Activated CD4-positive, alpha-beta T cell treated with anti-CD3 and anti-CD28 coated beads for 36 hours (primary cell): ENCODE data around the gene DPY30. TPM values are rescaled to one million over a fixed set of nuclear protein-coding genes. Genes with fewer than 3 reads are reported as not detected.
A peak's percentile ranks its signal among the peaks of the same experiment; 100 is the strongest.
"Not testable (repeated sequence)": the region's sequence is repeated elsewhere in the genome, so short reads cannot be mapped to it uniquely, and the experiment has no call there.

Experiments used
- ATAC-seq: fragments of 200-7000 bp; cut with Tn5 transposase; one replicate; pipeline ENCODE4 v1.10.0; 2021; ENCODE audit warnings: mild to moderate bottlenecking, moderate library complexity
- CTCF ChIA-PET: fragments of 350-600 bp; sonication (Branson Sonifier 250); formaldehyde crosslinking; loops from one replicate; lab custom pipeline; 2021; ENCODE audit warnings: antibody characterized with exemption; lab: Charles Lee
- POLR2A ChIA-PET: fragments of 350-600 bp; sonication (Branson Sonifier 250); formaldehyde crosslinking; loops from one replicate; lab custom pipeline; 2021; ENCODE audit warnings: antibody characterized with exemption, inconsistent platforms; lab: Charles Lee
- DNase-seq: peaks from one replicate; pipeline ENCODE4 v3.0.0-alpha.2; 2020
- H3K27ac Mint-ChIP-seq: one replicate; pipeline ENCODE4 v1.8.0; 2021; ENCODE audit warnings: mixed read lengths
- H3K27me3 Mint-ChIP-seq: one replicate; pipeline ENCODE4 v1.8.0; 2021; ENCODE audit warnings: mixed read lengths
- H3K36me3 Mint-ChIP-seq: one replicate; pipeline ENCODE4 v1.8.0; 2021; ENCODE audit warnings: low read depth, mixed read lengths
- H3K4me1 Mint-ChIP-seq: one replicate; pipeline ENCODE4 v1.8.0; 2021; ENCODE audit warnings: mixed read lengths
- H3K4me3 Mint-ChIP-seq: one replicate; pipeline ENCODE4 v1.8.0; 2021; ENCODE audit warnings: mild to moderate bottlenecking, moderate library complexity, mixed read lengths
- H3K9me3 Mint-ChIP-seq: one replicate; pipeline ENCODE4 v1.8.0; 2021; ENCODE audit warnings: low read depth, mixed read lengths
- intact Hi-C, 2 experiments: fragments of 100-400 bp; cut with DNase I in 1 of 2; cut with micrococcal nuclease in 1 of 2; formaldehyde crosslinking; loops; one replicate each; pipeline versions ENCODE4 v1.14.2 to v1.15.1; 2022 to 2024; cut with DNase I, micrococcal nuclease
- total RNA-seq, 2 experiments: library from RNA; stranded (reverse); gene quantifications; one replicate each; pipeline ENCODE4 v1.2.3, GENCODE V29; 2021

DPY30 gene
- total RNA-seq, 2 experiments from 2014 or later: 74.2 to 78.6 TPM

- no peak for ATAC-seq
- Mint-ChIP-seq H3K27ac (no peak overlapping the region), H3K36me3 (no peaks in the 10 kb centered on the region), H3K4me1 (peaks cover 10% of the 10 kb centered on the region), H3K4me3 (no peak overlapping the region), H3K27me3 (no peaks in the 10 kb centered on the region), H3K9me3 (no peaks in the 10 kb centered on the region)
- no peak for DNase-seq
- CTCF ChIA-PET: interaction anchor here (0.6 to 1.3 kb wide), 3 partner anchors 13 to 102 kb away, joined by 3 read pairs; no protein-coding TSS in a partner anchor
- intact Hi-C loops: no loop called here
- POLR2A ChIA-PET: no interaction called here
These were observed 18.5 kb upstream of the DPY30 start for GRCh38 chr2:32058130-32058529.

GRCh38 chr2:32054583-32054982 is 15.0 kb upstream of the DPY30 start:
- H3K4me3 Mint-ChIP-seq, H3K4me1 Mint-ChIP-seq, H3K36me3 Mint-ChIP-seq, H3K9me3 Mint-ChIP-seq, POLR2A ChIA-PET, H3K27ac Mint-ChIP-seq, ATAC-seq, DNase-seq, CTCF ChIA-PET, intact Hi-C loops, H3K27me3 Mint-ChIP-seq: not testable (repeated sequence)

GRCh38 chr2:32051836-32052439 is 12.3 kb upstream of the DPY30 start:
- intact Hi-C loops: no loop called here
- H3K27me3 Mint-ChIP-seq: no peaks in the 10 kb centered on the region

GRCh38 chr2:32043561-32043960 is 4.0 kb upstream of the DPY30 start:
- intact Hi-C loops: no loop called here
- POLR2A ChIA-PET: no interaction called here
- Mint-ChIP-seq H3K27ac (no peak overlapping the region), H3K4me1 (peaks cover 10% of the 10 kb centered on the region), H3K36me3 (no peaks in the 10 kb centered on the region), H3K9me3 (no peaks in the 10 kb centered on the region), H3K27me3 (no peaks in the 10 kb centered on the region), H3K4me3 (no peak overlapping the region)
- DNase-seq: no peak
- no peak for ATAC-seq
- CTCF ChIA-PET: no interaction called here

More at GRCh38 chr2:32051836-32052439, 12.3 kb upstream of the DPY30 start:
- ChIA-PET POLR2A (no interaction called here), CTCF (interaction anchor here (0.7 kb wide), 1 partner anchor 463 kb away, joined by 5 read pairs; no protein-coding TSS in a partner anchor)
- Mint-ChIP-seq H3K9me3 (no peaks in the 10 kb centered on the region), H3K36me3 (no peaks in the 10 kb centered on the region), H3K4me1 (peaks cover 3% of the 10 kb centered on the region), H3K27ac (no peak overlapping the region), H3K4me3 (no peak overlapping the region)
- DNase-seq (no peak), ATAC-seq (no peak)

- H3K27ac Mint-ChIP-seq, POLR2A ChIA-PET, intact Hi-C loops, H3K4me3 Mint-ChIP-seq, H3K9me3 Mint-ChIP-seq, DNase-seq, H3K27me3 Mint-ChIP-seq, ATAC-seq: not testable (repeated sequence)
- CTCF ChIA-PET: interaction anchor here (0.6 kb wide), 1 partner anchor 1564 kb away, joined by 3 read pairs; no protein-coding TSS in a partner anchor
- Mint-ChIP-seq H3K4me1 (peaks cover 25% of the 10 kb centered on the region), H3K36me3 (peaks cover 19% of the 10 kb centered on the region)
These were observed 5.3 kb downstream of the DPY30 start for GRCh38 chr2:32034198-32034887.

GRCh38 chr2:32018789-32019482 is 20.7 kb downstream of the DPY30 start:
- H3K36me3 Mint-ChIP-seq, H3K4me1 Mint-ChIP-seq, H3K27me3 Mint-ChIP-seq, H3K27ac Mint-ChIP-seq, intact Hi-C loops, ATAC-seq, H3K9me3 Mint-ChIP-seq, CTCF ChIA-PET, H3K4me3 Mint-ChIP-seq, DNase-seq, POLR2A ChIA-PET: not testable (repeated sequence)

GRCh38 chr2:32012872-32013271 is 26.7 kb downstream of the DPY30 start:
- intact Hi-C loops: loop anchor here in 1 of 2 experiments (5.0 kb wide), 2 partner anchors 264 to 614 kb away; partner anchors contain the start of genes TTC27 and YIPF4
- no peak for ATAC-seq
- peaks cover 19% of the 10 kb centered on the region for H3K4me1 Mint-ChIP-seq
- H3K27me3 Mint-ChIP-seq: no peaks in the 10 kb centered on the region
- ChIA-PET POLR2A (interaction anchor here (1.7 kb wide), 1 partner anchor 27 kb away, joined by 5 read pairs; the partner anchor contains the start of gene DPY30), CTCF (interaction anchor here (0.5 to 1.2 kb wide), 5 partner anchors 14 to 55 kb away, joined by 3 to 4 read pairs (median 3); no protein-coding TSS in a partner anchor)
- DNase-seq: no peak
- H3K27ac Mint-ChIP-seq: peak overlapping the region; percentile 7
- no peaks in the 10 kb centered on the region for H3K9me3 Mint-ChIP-seq
- H3K36me3 Mint-ChIP-seq: peaks cover 11% of the 10 kb centered on the region
- H3K4me3 Mint-ChIP-seq: no peak overlapping the region

- H3K9me3 Mint-ChIP-seq: no peaks in the 10 kb centered on the region
- peak overlapping the region; percentile 98 for H3K27ac Mint-ChIP-seq
- ChIA-PET CTCF (interaction anchor here (0.8 kb wide), 1 partner anchor 90 kb away, joined by 3 read pairs; no protein-coding TSS in a partner anchor), POLR2A (interaction anchor here (0.5 to 1.6 kb wide), 3 partner anchors 17 to 154 kb away, joined by 3 to 7 read pairs (median 7); partner anchors contain the start of genes DPY30 and SLC30A6)
- peaks cover 28% of the 10 kb centered on the region for H3K4me1 Mint-ChIP-seq
- peaks cover 10% of the 10 kb centered on the region for H3K36me3 Mint-ChIP-seq
- no peak for ATAC-seq
- H3K4me3 Mint-ChIP-seq: peak overlapping the region; percentile 88
- intact Hi-C loops: loop anchor here (1.0 to 5.0 kb wide), 7 partner anchors 27 to 616 kb away; partner anchors contain the start of genes DPY30 (in 2 of the 2), BIRC6 (in 1 of the 2), SLC30A6 (in 1 of the 2) and SPAST (in 1 of the 2)
- no peak for DNase-seq
- no peaks in the 10 kb centered on the region for H3K27me3 Mint-ChIP-seq
These were observed 28.1 kb downstream of the DPY30 start for GRCh38 chr2:32011485-32011960.

- CTCF ChIA-PET: interaction anchor here (0.8 to 1.1 kb wide), 2 partner anchors 29 to 89 kb away, joined by 3 read pairs; partner anchors contain the start of gene DPY30
- H3K27me3 Mint-ChIP-seq: no peaks in the 10 kb centered on the region
- H3K36me3 Mint-ChIP-seq: peaks cover 11% of the 10 kb centered on the region
- DNase-seq: peak; percentile 97
- POLR2A ChIA-PET: interaction anchor here (0.5 to 1.6 kb wide), 3 partner anchors 17 to 155 kb away, joined by 3 to 7 read pairs (median 7); partner anchors contain the start of genes DPY30 and SLC30A6
- H3K27ac Mint-ChIP-seq: peak within 1 kb of the TSS; percentile 98
- H3K9me3 Mint-ChIP-seq: no peaks in the 10 kb centered on the region
- H3K4me1 Mint-ChIP-seq: peaks cover 32% of the 10 kb centered on the region
- intact Hi-C loops: loop anchor here (1.0 to 5.0 kb wide), 7 partner anchors 28 to 616 kb away; partner anchors contain the start of genes DPY30 (in 2 of the 2), BIRC6 (in 1 of the 2), SLC30A6 (in 1 of the 2) and SPAST (in 1 of the 2)
- peak; percentile 82 for ATAC-seq
- peak within 1 kb of the TSS; percentile 94 for H3K4me3 Mint-ChIP-seq
These were observed 28.7 kb downstream of the DPY30 start, which contains the start of gene MEMO1 for GRCh38 chr2:32010670-32011484. TSS of gene MEMO1 (minus strand) at chr2:32011008. CDS start at chr2:32010247, 761 bp downstream.

- H3K4me3 Mint-ChIP-seq: peak overlapping the region; percentile 94
- POLR2A ChIA-PET: interaction anchor here (1.6 kb wide), 1 partner anchor 30 kb away, joined by 7 read pairs; the partner anchor contains the start of gene DPY30
- peak; percentile 68 for ATAC-seq
- not testable (repeated sequence) for H3K27me3 Mint-ChIP-seq, H3K9me3 Mint-ChIP-seq, H3K27ac Mint-ChIP-seq
- H3K36me3 Mint-ChIP-seq: peaks cover 17% of the 10 kb centered on the region
- H3K4me1 Mint-ChIP-seq: peaks cover 38% of the 10 kb centered on the region
- CTCF ChIA-PET: interaction anchor here (1.1 kb wide), 1 partner anchor 29 kb away, joined by 3 read pairs; the partner anchor contains the start of gene DPY30
- DNase-seq: peak; percentile 81
- intact Hi-C loops: loop anchor here (2.0 to 5.0 kb wide), 3 partner anchors 29 to 617 kb away; partner anchors contain the start of genes DPY30 (in 1 of the 2), TTC27 (in 1 of the 2) and YIPF4 (in 1 of the 2)
These were observed 29.3 kb downstream of the DPY30 start for GRCh38 chr2:32010280-32010669.
